ENCODE results near the gene RAPGEF4. TPM values are rescaled to one million over a fixed set of nuclear protein-coding genes. Genes with fewer than 3 reads are reported as not detected.

The RAPGEF4 gene
- total RNA-seq, 6 donors from 2014 or later = 8.3 to 35.2 (median 17.4) TPM

DNA sequence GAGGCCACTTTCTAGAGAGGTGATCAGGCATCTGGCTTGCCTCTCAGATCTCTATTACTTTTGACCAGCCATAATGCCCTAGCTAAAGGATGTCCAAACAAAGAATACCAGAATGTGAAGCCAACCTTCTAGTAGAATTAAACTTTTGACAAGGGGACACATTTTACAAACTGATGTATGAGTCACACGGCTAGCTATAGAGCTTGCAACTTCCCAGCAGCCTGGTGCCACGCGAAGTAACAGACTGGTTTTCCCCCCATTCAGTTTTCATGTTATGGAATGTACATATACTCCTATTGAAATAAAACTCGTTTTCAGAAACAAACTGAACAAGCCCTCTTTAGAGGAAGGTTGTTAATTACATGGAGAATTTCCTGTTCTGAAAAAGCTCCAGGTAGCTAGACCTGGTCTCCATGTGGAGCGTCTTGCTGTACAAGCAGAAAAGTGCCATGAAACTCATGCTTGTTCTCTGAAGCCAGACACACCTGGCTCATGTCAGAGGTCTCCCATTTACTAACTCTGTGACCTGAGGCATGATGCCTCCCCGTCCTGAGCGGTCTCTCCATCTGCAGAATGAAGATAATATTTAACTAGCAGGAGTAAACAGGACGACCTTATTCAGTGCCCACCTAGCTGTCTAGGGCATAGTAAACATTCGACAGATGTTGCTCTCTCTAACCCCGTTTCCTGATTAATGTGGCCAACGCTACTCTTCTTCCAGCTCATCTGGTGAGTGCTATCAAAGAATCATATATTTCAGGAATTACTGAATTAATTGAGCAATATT, 258.5 kb downstream of the RAPGEF4 start:
- no peak for DNase-seq
- 64 to 70% methylated on average over 11 of the region's 11 CpGs for WGBS, 2 donors

DNA sequence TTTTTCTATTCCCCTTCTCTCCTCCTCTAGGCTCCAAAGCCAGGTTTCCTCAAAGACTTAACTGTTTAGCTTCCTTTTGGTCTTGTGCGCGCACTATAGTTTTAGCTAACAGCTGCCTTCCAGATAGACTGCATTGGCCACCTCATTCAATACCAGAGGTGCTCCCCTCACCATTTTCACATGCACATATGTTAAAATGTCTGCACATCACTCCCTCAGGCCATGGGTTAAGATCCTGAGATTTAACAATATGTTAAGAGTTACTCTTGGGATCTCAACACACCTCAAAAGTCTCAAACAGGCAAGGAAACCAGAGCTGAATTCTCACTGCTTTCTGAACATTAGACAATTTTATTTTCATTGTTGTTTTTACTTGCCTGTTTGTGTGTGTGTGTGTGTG, 259.2 kb downstream of the RAPGEF4 start:
- no peak for ATAC-seq (ENCODE audit: low FRiP score in 2 of 2)
- Histone ChIP-seq H3K4me1 (peaks cover 4 to 17% (median 11%) of the 10 kb centered on the region in 4 donors), H3K27ac (no peak overlapping the region), H3K36me3 (peaks cover 0 to 20% (median 0%) of the 10 kb centered on the region in 4 donors), H3K27me3 (no peaks in the 10 kb centered on the region), H3K4me3 (no peak overlapping the region), H3K9me3 (no peaks in the 10 kb centered on the region)
- 98 to 100% methylated on average over 2 of the region's 2 CpGs for WGBS, 2 donors
- no peak for DNase-seq
- TF ChIP-seq POLR2AphosphoS5 (IDR thresholded peaks at IDR 0.05) (no peak), POLR2A (IDR thresholded peaks at IDR 0.05) (no peak), CTCF (IDR thresholded peaks at IDR 0.05) (no peak), EP300 (IDR thresholded peaks at IDR 0.05) (no peak)

More for the DNA sequence above, 258.5 kb downstream of the RAPGEF4 start:
- Histone ChIP-seq H3K36me3 (peaks cover 0 to 23% (median 0%) of the 10 kb centered on the region in 4 donors), H3K27me3 (no peaks in the 10 kb centered on the region), H3K9me3 (no peaks in the 10 kb centered on the region), H3K4me3 (no peak overlapping the region), H3K27ac (no peak overlapping the region), H3K4me1 (peaks cover 4 to 17% (median 11%) of the 10 kb centered on the region in 4 donors)
- TF ChIP-seq POLR2A (IDR thresholded peaks at IDR 0.05) = no peak
- no peak for TF ChIP-seq POLR2AphosphoS5 (IDR thresholded peaks at IDR 0.05)
- no peak for TF ChIP-seq EP300 (IDR thresholded peaks at IDR 0.05)
- TF ChIP-seq CTCF (IDR thresholded peaks at IDR 0.05) = no peak
- ATAC-seq (ENCODE audit: low FRiP score in 2 of 2) = no peak

DNA sequence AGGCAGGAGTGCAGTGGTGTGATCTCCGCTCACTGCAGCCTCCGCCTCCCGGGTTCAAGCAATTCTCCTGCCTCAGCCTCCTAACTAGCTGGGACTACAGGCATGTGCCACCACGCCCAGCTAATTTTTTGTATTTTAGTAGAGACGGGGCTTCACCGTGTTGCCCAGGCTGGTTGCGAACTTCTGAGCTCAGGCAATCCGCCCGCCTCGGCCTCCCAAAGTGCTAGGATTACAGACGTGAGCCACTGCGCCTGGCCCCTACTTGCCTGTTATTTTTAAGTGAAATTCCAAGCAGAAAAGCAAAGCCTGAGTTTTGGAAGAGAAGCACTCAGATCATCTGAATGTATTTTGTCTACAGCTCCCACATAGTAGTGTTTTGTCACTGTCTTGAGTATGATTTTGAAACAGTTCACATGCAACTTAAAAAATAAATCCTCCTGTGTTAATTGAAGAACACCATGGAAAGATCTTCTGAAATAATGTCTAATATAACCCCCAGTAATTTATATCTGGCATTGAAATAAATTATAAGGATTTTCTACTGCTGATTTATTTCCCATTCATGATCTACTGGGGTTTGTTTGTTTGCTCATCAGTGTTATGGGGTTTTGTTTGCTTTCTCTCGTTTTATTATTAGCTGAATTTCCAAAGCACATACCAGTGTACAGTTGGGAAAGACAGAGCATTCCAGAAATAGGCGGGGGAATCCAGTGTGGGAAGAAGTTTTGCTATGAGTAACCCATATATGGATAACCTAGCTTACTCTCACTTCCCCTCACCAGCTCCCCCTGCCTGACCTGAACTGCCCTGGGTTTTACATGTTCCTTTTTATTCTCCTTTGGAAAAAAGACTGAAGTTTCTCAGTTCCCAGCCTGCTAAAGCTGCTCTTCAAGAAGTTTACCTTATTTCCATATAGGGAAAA, 259.9 kb downstream of the RAPGEF4 start:
- TF ChIP-seq CTCF (IDR thresholded peaks at IDR 0.05) (no peak), POLR2A (IDR thresholded peaks at IDR 0.05) (no peak), EP300 (IDR thresholded peaks at IDR 0.05) (no peak), POLR2AphosphoS5 (IDR thresholded peaks at IDR 0.05) (no peak)
- DNase-seq (peak; percentile 11 to 38), ATAC-seq (ENCODE audit: low FRiP score in 2 of 2) (peak; percentile 49 to 81)
- Histone ChIP-seq H3K4me3 (no peak overlapping the region), H3K27me3 (no peaks in the 10 kb centered on the region), H3K9me3 (no peaks in the 10 kb centered on the region), H3K27ac (peak overlapping the region in 1 of 4 donors; percentile 26), H3K4me1 (peaks cover 4 to 17% (median 11%) of the 10 kb centered on the region in 4 donors), H3K36me3 (peaks cover 0 to 17% (median 0%) of the 10 kb centered on the region in 4 donors)
- 71 to 77% methylated on average over 14 of the region's 14 CpGs for WGBS, 2 donors

- ATAC-seq (ENCODE audit: low FRiP score in 2 of 2) = no peak
Measured at GRCh38 chr2:172996387-172996961, 260.8 kb downstream of the RAPGEF4 start.

More at GRCh38 chr2:172996387-172996961, 260.8 kb downstream of the RAPGEF4 start:
- Histone ChIP-seq H3K4me1 (peaks cover 4 to 17% (median 11%) of the 10 kb centered on the region in 4 donors), H3K9me3 (no peaks in the 10 kb centered on the region), H3K27ac (no peak overlapping the region), H3K36me3 (peaks cover 0 to 13% (median 0%) of the 10 kb centered on the region in 4 donors), H3K4me3 (no peak overlapping the region), H3K27me3 (no peaks in the 10 kb centered on the region)
- 63 to 94% methylated on average over 4 to 5 of the region's 5 CpGs for WGBS, 2 donors
- no peak for TF ChIP-seq CTCF (IDR thresholded peaks at IDR 0.05)
- no peak for DNase-seq
